ENCODE results near the gene PRMT7. TPM values are rescaled to one million over a fixed set of nuclear protein-coding genes. Genes with fewer than 3 reads are reported as not detected.
A peak's percentile ranks its signal among the peaks of the same experiment; 100 is the strongest.

Gene PRMT7
- total RNA-seq, 1 experiment from 2014 or later = 59.3 TPM

GRCh38 chr16:68309799-68310198 is 1.0 kb upstream of the PRMT7 start (continued):
- TF ChIP-seq CTCF (IDR thresholded peaks at IDR 0.05) = no peak

- TF ChIP-seq, protein P1, sequence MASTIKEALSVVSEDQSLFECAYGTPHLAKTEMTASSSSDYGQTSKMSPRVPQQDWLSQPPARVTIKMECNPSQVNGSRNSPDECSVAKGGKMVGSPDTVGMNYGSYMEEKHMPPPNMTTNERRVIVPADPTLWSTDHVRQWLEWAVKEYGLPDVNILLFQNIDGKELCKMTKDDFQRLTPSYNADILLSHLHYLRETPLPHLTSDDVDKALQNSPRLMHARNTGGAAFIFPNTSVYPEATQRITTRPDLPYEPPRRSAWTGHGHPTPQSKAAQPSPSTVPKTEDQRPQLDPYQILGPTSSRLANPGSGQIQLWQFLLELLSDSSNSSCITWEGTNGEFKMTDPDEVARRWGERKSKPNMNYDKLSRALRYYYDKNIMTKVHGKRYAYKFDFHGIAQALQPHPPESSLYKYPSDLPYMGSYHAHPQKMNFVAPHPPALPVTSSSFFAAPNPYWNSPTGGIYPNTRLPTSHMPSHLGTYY (CRISPR knock-in tag; IDR thresholded peaks at IDR 0.05) = no peak
- peak; percentile 49; the same call in 1 of the 2 replicates for TF ChIP-seq HMGXB4 (CRISPR knock-in tag; IDR thresholded peaks at IDR 0.05)
- Mint-ChIP-seq H3K27ac (peak overlapping the region; percentile 97), H3K4me1 (peaks cover 15% of the 10 kb centered on the region), H3K9me3 (no peaks in the 10 kb centered on the region), H3K4me3 (peak overlapping the region; percentile 95), H3K27me3 (ENCODE audit: low read depth) (no peaks in the 10 kb centered on the region), H3K36me3 (peaks cover 16% of the 10 kb centered on the region)
- ATAC-seq (peak; percentile 49), DNase-seq (ENCODE audit: low spot score) (no peak)
- POLR2A ChIA-PET = interaction anchor here (0.7 to 1.4 kb wide), 7 partner anchors 9 to 74 kb away, joined by 3 to 8 read pairs (median 4); partner anchors contain the start of genes ESRP2 and SLC7A6
- CTCF ChIA-PET = interaction anchor here (0.5 to 3.5 kb wide), 10 partner anchors 25 to 341 kb away, joined by 3 to 41 read pairs (median 4); partner anchors contain the start of genes NFATC3, SLC12A4 and SLC7A6
Measured at GRCh38 chr16:68310437-68310773, 414 bp upstream of the PRMT7 start.

- CTCF ChIA-PET = no interaction called here
- POLR2A ChIA-PET = no interaction called here
- no peak overlapping the region for H3K4me3 Mint-ChIP-seq
- TF ChIP-seq ZNF219 (CRISPR knock-in tag; IDR thresholded peaks at IDR 0.05; ENCODE audit: borderline replicate concordance) = no peak
- no peak for TF ChIP-seq TCF7 (CRISPR knock-in tag; IDR thresholded peaks at IDR 0.05; ENCODE audit: low read depth)
- TF ChIP-seq, protein P2, sequence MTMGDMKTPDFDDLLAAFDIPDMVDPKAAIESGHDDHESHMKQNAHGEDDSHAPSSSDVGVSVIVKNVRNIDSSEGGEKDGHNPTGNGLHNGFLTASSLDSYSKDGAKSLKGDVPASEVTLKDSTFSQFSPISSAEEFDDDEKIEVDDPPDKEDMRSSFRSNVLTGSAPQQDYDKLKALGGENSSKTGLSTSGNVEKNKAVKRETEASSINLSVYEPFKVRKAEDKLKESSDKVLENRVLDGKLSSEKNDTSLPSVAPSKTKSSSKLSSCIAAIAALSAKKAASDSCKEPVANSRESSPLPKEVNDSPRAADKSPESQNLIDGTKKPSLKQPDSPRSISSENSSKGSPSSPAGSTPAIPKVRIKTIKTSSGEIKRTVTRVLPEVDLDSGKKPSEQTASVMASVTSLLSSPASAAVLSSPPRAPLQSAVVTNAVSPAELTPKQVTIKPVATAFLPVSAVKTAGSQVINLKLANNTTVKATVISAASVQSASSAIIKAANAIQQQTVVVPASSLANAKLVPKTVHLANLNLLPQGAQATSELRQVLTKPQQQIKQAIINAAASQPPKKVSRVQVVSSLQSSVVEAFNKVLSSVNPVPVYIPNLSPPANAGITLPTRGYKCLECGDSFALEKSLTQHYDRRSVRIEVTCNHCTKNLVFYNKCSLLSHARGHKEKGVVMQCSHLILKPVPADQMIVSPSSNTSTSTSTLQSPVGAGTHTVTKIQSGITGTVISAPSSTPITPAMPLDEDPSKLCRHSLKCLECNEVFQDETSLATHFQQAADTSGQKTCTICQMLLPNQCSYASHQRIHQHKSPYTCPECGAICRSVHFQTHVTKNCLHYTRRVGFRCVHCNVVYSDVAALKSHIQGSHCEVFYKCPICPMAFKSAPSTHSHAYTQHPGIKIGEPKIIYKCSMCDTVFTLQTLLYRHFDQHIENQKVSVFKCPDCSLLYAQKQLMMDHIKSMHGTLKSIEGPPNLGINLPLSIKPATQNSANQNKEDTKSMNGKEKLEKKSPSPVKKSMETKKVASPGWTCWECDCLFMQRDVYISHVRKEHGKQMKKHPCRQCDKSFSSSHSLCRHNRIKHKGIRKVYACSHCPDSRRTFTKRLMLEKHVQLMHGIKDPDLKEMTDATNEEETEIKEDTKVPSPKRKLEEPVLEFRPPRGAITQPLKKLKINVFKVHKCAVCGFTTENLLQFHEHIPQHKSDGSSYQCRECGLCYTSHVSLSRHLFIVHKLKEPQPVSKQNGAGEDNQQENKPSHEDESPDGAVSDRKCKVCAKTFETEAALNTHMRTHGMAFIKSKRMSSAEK (CRISPR knock-in tag; IDR thresholded peaks at IDR 0.05; ENCODE audit: borderline replicate concordance) = no peak
- no peak for TF ChIP-seq TP53 (CRISPR knock-in tag; IDR thresholded peaks at IDR 0.05)
- no peak for TF ChIP-seq RELA (CRISPR knock-in tag; IDR thresholded peaks at IDR 0.05; ENCODE audit: borderline replicate concordance)
- no peak for TF ChIP-seq ZNF232 (CRISPR knock-in tag; IDR thresholded peaks at IDR 0.05)
- TF ChIP-seq FOXJ3 (CRISPR knock-in tag; IDR thresholded peaks at IDR 0.05; ENCODE audit: borderline replicate concordance) = no peak
- TF ChIP-seq STAT6 (CRISPR knock-in tag; conservative IDR thresholded peaks at IDR 0.05; ENCODE audit: low read depth) = no peak
- no peak for TF ChIP-seq ZNF396 (CRISPR knock-in tag; IDR thresholded peaks at IDR 0.05; ENCODE audit: borderline replicate concordance)
- TF ChIP-seq CTCF (IDR thresholded peaks at IDR 0.05) = no peak
- TF ChIP-seq ZNF317 (CRISPR knock-in tag; IDR thresholded peaks at IDR 0.05; ENCODE audit: borderline replicate concordance, low read depth) = no peak
- TF ChIP-seq, protein P3, sequence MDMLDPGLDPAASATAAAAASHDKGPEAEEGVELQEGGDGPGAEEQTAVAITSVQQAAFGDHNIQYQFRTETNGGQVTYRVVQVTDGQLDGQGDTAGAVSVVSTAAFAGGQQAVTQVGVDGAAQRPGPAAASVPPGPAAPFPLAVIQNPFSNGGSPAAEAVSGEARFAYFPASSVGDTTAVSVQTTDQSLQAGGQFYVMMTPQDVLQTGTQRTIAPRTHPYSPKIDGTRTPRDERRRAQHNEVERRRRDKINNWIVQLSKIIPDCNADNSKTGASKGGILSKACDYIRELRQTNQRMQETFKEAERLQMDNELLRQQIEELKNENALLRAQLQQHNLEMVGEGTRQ (CRISPR knock-in tag; IDR thresholded peaks at IDR 0.05) = no peak
- no peak for TF ChIP-seq CREM (CRISPR knock-in tag; IDR thresholded peaks at IDR 0.05)
- TF ChIP-seq ZBTB21 (CRISPR knock-in tag; IDR thresholded peaks at IDR 0.05; ENCODE audit: borderline replicate concordance) = no peak
- TF ChIP-seq GABPB1 (CRISPR knock-in tag; IDR thresholded peaks at IDR 0.05) = no peak
Measured at GRCh38 chr16:68313116-68313515, 2.3 kb downstream of the PRMT7 start.

More at GRCh38 chr16:68313116-68313515, 2.3 kb downstream of the PRMT7 start:
- Mint-ChIP-seq H3K4me1 (peaks cover 18% of the 10 kb centered on the region), H3K9me3 (no peaks in the 10 kb centered on the region), H3K36me3 (peaks cover 17% of the 10 kb centered on the region), H3K27me3 (ENCODE audit: low read depth) (no peaks in the 10 kb centered on the region), H3K27ac (no peak overlapping the region)
- no peak for DNase-seq (ENCODE audit: low spot score)
- no peak for ATAC-seq
